Cardiac muscle cell (in vitro differentiated cells and primary cell): ENCODE data around the gene ADAD2. TPM values are rescaled to one million over a fixed set of nuclear protein-coding genes. Genes with fewer than 3 reads are reported as not detected.

Source experiments
- DNase-seq, 2 donors: peaks; one replicate each; pipeline versions ENCODE4 v3.0.0 to v3.0.0-alpha.2; 2010 to 2017; ENCODE audit warnings: low read depth in 1 of 2, low spot score in 1 of 2
- H3K27ac ChIP-seq: fragments of 200-600 bp; sonication (generic); 2 replicates; pipeline ENCODE4 v1.5.1; 2016
- H3K27me3 ChIP-seq: fragments of 200-600 bp; sonication (generic); 2 replicates; pipeline ENCODE4 v1.6.0; 2016; ENCODE audit warnings: control low read depth
- H3K36me3 ChIP-seq: fragments of 200-600 bp; sonication (generic); 2 replicates; pipeline ENCODE4 v1.5.1; 2016; ENCODE audit warnings: control low read depth
- H3K4me1 ChIP-seq: fragments of 200-600 bp; sonication (generic); 2 replicates; pipeline ENCODE4 v1.8.1; 2017; ENCODE audit warnings: low read depth, mild to moderate bottlenecking, mixed run types
- H3K4me3 ChIP-seq: fragments of 200-600 bp; sonication (generic); 2 replicates; pipeline ENCODE4 v1.5.1; 2016; ENCODE audit warnings: mild to moderate bottlenecking
- H3K9me3 ChIP-seq: fragments of 200-600 bp; sonication (generic); 2 replicates; pipeline ENCODE4 v1.5.1; 2017; ENCODE audit warnings: low read depth, mild to moderate bottlenecking, control low read depth
- CTCF ChIP-seq: IDR thresholded peaks from 2 replicates; pipeline ENCODE4 v1.5.1; 2012; ENCODE audit warnings: low read depth, mild to moderate bottlenecking, low read length
- polyA plus RNA-seq: library from polyadenylated mRNA; unstranded; fragments of >200 nt; fragmentation: Nextera tagmentation; extraction: Ambion mirVana; gene quantifications from 2 replicates; pipeline ENCODE4 v1.2.1, GENCODE V29; 2016
- total RNA-seq: library from RNA; depleted of rRNA; stranded (reverse); fragments of >200 nt; gene quantifications from 2 replicates; pipeline ENCODE4 v1.2.3, GENCODE V29; 2016

Gene ADAD2
- total and polyA plus RNA-seq, 2 experiments from 2014 or later: not detected

GRCh38 chr16:84234321-84235241 is 43.6 kb downstream of the ADAD2 start:
- Histone ChIP-seq H3K27me3 (peaks cover 3% of the 10 kb centered on the region), H3K9me3 (no peaks in the 10 kb centered on the region), H3K27ac (no peak overlapping the region), H3K4me1 (no peaks in the 10 kb centered on the region), H3K36me3 (no peaks in the 10 kb centered on the region), H3K4me3 (no peak overlapping the region)
- no peak for TF ChIP-seq CTCF
- peak in 1 of 2 donors; percentile 47 for DNase-seq

- H3K4me1 ChIP-seq: no peaks in the 10 kb centered on the region
- TF ChIP-seq CTCF: no peak
- DNase-seq: no peak
- no peaks in the 10 kb centered on the region for H3K9me3 ChIP-seq
- no peaks in the 10 kb centered on the region for H3K36me3 ChIP-seq
- H3K4me3 ChIP-seq: no peak overlapping the region
- peaks cover 3% of the 10 kb centered on the region for H3K27me3 ChIP-seq
- no peak overlapping the region for H3K27ac ChIP-seq
Measured at GRCh38 chr16:84236671-84237070, 45.7 kb downstream of the ADAD2 start.

GRCh38 chr16:84237994-84238750 is 47.2 kb downstream of the ADAD2 start:
- no peak for DNase-seq
- no peak for TF ChIP-seq CTCF
- no peak overlapping the region for H3K27ac ChIP-seq
- peaks cover 3% of the 10 kb centered on the region for H3K27me3 ChIP-seq
- no peaks in the 10 kb centered on the region for H3K36me3 ChIP-seq
- no peaks in the 10 kb centered on the region for H3K4me1 ChIP-seq
- H3K9me3 ChIP-seq: no peaks in the 10 kb centered on the region
- no peak overlapping the region for H3K4me3 ChIP-seq

GRCh38 chr16:84239141-84239769 is 48.3 kb downstream of the ADAD2 start:
- no peak overlapping the region for H3K4me3 ChIP-seq
- H3K9me3 ChIP-seq: no peaks in the 10 kb centered on the region
- TF ChIP-seq CTCF: no peak
- H3K4me1 ChIP-seq: no peaks in the 10 kb centered on the region
- no peaks in the 10 kb centered on the region for H3K36me3 ChIP-seq
- DNase-seq: peak in 1 of 2 donors; percentile 23
- H3K27me3 ChIP-seq: peaks cover 3% of the 10 kb centered on the region
- no peak overlapping the region for H3K27ac ChIP-seq

GRCh38 chr16:84239909-84240308 is 49.0 kb downstream of the ADAD2 start, which contains the start of gene KCNG4:
Gene KCNG4 (minus strand): TSS chr16:84240012. CDS start chr16:84237485, 2,527 bp downstream.
- Histone ChIP-seq H3K4me3 (no peak within 1 kb of the TSS), H3K27me3 (peaks cover 3% of the 10 kb centered on the region), H3K27ac (no peak within 1 kb of the TSS), H3K4me1 (no peaks in the 10 kb centered on the region), H3K9me3 (no peaks in the 10 kb centered on the region), H3K36me3 (no peaks in the 10 kb centered on the region)
- TF ChIP-seq CTCF: no peak
- DNase-seq: no peak
